Activated T-cell treated with anti-CD3 and anti-CD28 coated beads, Interleukin-2, amount 50 U/mL, for 4 hours (primary cell): Measurements from ENCODE around the gene NKX2-8. TPM values are rescaled to one million over a fixed set of nuclear protein-coding genes. Genes with fewer than 3 reads are reported as not detected.

Experiments
- ATAC-seq, 2 donors: fragments of 200-7000 bp; cut with Tn5 transposase; one replicate each; pipeline ENCODE4 v1.10.0; 2021
- DNase-seq: peaks from one replicate; pipeline ENCODE4 v3.0.0-alpha.2; 2020
- H3K27me3 Mint-ChIP-seq: one replicate; pipeline ENCODE4 v1.8.0; 2021; ENCODE audit warnings: low read depth, mixed read lengths
- H3K36me3 Mint-ChIP-seq: one replicate; pipeline ENCODE4 v1.8.0; 2022; ENCODE audit warnings: mixed read lengths; ENCODE audit not compliant: insufficient read depth
- H3K4me1 Mint-ChIP-seq: one replicate; pipeline ENCODE4 v1.8.0; 2021; ENCODE audit warnings: low read depth, mixed read lengths
- H3K4me3 Mint-ChIP-seq: one replicate; pipeline ENCODE4 v1.8.0; 2021; ENCODE audit warnings: mild to moderate bottlenecking, moderate library complexity, mixed read lengths
- H3K9me3 Mint-ChIP-seq: one replicate; pipeline ENCODE4 v1.8.0; 2021; ENCODE audit warnings: mixed read lengths
- total RNA-seq, 3 donors: library from RNA; stranded (reverse); gene quantifications; one replicate each; pipeline ENCODE4 v1.2.1, GENCODE V29; 2021

The NKX2-8 gene
- total RNA-seq, 3 donors from 2014 or later = not detected

DNA sequence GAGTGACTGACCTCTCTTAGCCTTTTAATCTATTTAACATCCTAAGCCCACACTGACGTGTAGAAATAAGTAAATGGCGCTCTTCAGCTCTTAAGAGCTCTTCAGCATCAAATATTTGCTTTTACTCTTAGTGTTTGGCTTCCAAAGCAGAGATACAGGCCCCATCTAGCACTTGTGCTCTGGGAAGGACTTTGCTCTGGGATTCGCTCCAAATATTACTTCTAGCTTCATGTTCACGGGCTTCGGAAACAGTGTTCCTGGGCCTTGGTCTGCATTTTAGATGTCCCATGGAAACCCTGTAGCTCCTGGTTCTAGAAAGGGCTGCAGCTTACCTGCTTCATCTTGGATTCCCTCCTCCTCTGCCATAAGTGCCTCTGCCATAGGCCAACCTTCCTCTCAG, 2.7 kb upstream of the NKX2-8 start:
- no peaks in the 10 kb centered on the region for H3K36me3 Mint-ChIP-seq
- no peaks in the 10 kb centered on the region for H3K9me3 Mint-ChIP-seq
- no peaks in the 10 kb centered on the region for H3K4me1 Mint-ChIP-seq
- H3K27me3 Mint-ChIP-seq = peaks cover 65% of the 10 kb centered on the region
- ATAC-seq (no peak), DNase-seq (no peak)
- H3K4me3 Mint-ChIP-seq = no peak overlapping the region

DNA sequence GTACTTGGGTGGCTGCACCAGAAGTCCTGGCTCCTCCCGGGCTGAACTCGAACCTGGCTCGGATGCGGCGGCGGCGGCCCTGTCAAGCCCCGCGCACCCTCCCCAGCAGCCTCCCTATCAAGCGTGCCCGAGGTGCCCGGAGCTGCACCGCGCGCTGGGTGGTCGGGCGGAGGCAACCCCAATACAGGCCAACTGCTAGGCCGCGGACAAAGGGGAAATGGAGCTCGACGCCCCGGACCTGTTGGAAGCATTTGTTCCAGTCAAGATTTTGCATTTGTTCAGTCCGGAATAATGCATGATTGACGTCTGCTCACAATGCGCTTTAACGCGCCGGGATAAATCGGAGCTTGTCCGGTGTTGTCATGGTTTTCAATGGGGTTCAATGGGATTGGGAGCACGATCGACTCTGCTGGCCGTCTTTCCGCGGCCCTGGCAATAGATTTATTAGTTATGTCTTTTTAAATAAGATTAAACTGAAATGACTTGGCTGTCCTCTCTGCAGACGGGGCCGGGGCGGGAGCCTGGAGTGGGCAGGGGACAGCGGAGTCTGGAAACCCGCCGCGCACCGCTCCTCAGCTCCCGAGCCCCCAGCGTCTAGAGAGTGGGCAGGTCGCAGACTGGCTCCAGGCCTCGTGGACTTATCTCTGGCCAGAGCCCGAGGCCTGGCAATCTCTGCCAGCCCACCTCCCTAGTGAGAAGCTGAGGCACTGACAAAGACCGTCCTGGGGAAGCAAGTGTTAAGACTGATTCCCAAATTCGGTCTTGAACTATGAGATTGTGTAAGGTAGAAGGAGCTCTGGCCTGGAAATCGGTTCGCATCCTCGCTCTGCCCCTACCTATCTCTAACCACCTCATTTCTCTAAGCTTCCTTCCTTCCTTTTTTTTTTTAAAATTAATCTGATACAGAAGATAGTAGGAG, 1.7 kb upstream of the NKX2-8 start:
- H3K4me1 Mint-ChIP-seq = no peaks in the 10 kb centered on the region
- no peak overlapping the region for H3K4me3 Mint-ChIP-seq
- ATAC-seq = no peak
- DNase-seq = no peak
- no peaks in the 10 kb centered on the region for H3K36me3 Mint-ChIP-seq
- no peaks in the 10 kb centered on the region for H3K9me3 Mint-ChIP-seq
- H3K27me3 Mint-ChIP-seq = peaks cover 67% of the 10 kb centered on the region

DNA sequence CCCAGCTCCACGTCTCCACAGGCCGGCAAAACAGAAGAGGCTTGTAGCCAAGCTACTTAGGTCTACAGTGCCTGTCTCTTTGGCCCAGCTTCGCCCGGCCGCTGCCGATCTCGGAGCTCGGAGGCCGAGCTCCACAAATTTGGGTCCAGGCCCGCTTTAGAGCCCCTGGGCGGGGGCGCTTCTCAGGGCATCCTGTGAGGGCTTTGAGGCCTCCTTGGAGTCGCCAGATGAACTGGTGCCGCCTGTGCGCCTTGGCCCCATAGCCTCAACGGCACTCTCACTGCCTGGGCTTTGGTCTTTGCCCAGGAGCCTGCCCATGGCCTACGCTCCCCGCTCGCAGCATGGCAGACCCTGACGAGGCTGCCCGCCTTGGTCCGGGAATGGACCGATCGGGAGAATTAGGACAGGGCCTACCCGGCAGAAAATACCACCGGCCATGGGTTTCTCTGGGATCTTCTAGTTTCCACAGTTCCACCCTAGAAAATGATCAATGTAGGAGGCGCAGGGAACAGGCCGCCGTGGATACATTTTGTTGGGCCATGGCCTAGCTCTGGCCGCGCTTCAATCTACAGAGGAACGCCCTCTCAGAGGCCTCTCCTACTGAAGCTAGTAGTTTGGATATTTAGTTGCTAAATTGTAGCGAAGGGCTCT, 953 bp upstream of the NKX2-8 start:
- peaks cover 69% of the 10 kb centered on the region for H3K27me3 Mint-ChIP-seq
- DNase-seq = no peak
- H3K9me3 Mint-ChIP-seq = no peaks in the 10 kb centered on the region
- no peaks in the 10 kb centered on the region for H3K4me1 Mint-ChIP-seq
- no peak overlapping the region for H3K4me3 Mint-ChIP-seq
- ATAC-seq = no peak
- H3K36me3 Mint-ChIP-seq = no peaks in the 10 kb centered on the region

DNA sequence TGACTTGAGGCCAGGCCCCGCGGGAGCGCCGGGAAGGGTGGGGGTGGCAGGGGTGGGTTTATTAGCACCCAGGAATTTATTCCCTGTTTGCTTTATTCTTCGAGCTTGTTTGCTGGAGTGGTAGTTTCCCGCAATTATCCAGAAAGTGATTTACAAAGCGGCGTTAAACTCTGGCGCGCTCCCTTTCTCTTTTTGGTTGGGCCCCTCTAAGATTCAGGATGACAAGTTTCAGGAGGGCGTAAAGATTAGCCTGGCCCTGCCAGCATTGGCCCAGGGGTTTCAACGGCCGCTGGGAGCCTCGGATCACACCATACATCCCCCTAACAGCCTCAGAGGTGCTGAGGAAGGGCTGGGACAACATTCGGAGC, 444 bp upstream of the NKX2-8 start:
- DNase-seq = no peak
- Mint-ChIP-seq H3K36me3 (no peaks in the 10 kb centered on the region), H3K9me3 (no peaks in the 10 kb centered on the region), H3K4me1 (no peaks in the 10 kb centered on the region), H3K27me3 (peaks cover 67% of the 10 kb centered on the region), H3K4me3 (no peak overlapping the region)
- no peak for ATAC-seq

DNA sequence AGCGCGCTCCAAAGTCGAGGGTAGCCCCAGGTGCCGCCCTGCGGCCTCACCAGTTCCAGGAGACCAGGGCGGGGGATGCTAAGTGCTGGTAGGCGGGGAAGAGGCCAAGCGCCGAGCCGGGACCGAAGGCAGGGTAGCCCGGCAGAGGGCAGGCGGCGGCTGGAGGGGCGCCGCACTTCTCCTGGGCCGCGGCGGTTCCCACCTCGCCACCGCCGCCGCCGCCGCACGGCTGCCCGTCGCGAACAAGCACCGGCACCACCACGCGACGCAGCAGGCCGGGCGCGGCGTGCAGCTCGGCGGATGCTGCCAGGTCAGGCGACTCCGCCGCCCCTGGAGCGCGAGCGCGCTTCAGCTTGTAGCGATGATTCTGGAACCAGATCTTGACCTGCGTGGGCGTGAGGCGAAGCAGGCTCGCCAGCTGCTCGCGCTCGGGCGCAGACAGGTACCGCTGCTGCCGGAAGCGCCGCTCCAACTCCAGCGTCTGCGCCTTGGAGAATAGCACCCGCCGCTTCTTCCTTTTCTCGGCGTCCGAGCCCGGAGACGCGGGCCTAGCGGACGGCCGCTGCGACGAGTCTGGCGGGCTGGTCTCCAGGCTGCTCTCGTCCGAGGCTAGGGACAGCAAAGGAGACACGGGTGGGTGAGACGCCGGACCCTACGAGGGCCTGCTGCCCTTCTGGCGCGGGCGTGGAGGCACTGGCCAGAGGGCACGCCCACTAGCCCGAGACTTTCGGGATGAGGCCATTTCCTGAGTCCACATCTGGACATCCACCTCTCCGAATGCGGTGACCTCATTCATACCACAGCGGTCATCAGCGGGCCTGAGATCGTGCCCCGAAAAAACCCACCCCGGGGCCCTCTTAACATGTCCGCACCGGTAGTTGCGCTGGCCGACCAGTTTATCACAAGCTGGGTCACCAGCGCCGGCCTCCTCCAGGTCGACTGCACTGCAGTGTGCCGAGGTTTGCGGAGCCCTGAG, 1.3 kb downstream of the NKX2-8 start:
- H3K36me3 Mint-ChIP-seq = no peaks in the 10 kb centered on the region
- peaks cover 62% of the 10 kb centered on the region for H3K27me3 Mint-ChIP-seq
- ATAC-seq (peak; percentile 4 to 7), DNase-seq (no peak)
- H3K4me3 Mint-ChIP-seq = no peak overlapping the region
- no peaks in the 10 kb centered on the region for H3K9me3 Mint-ChIP-seq
- no peaks in the 10 kb centered on the region for H3K4me1 Mint-ChIP-seq

DNA sequence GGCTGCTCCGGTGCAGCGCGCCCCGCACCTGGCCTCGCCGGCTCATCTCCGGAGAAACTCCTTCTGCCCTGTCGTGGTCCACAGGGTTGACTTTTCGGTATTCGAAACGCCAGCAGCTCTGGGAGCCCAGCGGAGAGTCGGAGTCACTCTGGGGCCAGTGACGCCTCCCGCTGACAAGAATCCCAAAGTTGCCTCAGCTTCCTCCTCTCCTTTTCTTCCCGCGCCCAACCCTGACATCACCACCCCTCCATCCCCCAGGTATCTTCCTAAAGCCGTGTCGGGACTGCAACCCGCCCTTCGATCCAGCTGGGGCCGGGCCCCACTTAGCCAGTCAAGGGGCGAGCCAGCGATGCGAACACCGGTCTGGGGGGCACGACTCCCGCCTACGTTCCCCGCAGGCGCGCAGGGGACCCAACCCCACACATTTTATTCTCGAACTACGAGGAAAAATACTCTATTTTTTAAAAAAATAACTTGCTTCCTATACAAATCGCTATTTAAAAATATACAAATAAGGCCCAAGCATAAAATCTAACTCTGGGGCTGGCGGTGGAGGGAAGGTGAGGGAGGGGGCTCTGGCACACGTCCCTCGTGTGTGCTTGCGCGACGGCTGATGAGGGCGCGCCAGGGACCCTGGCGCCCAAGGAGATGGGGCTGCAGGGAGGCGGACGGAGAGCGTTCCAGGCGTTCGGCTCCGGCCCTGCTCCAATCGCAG, 2.1 kb downstream of the NKX2-8 start:
- ATAC-seq (peak in 1 of 2 donors; percentile 24), DNase-seq (no peak)
- H3K9me3 Mint-ChIP-seq = no peaks in the 10 kb centered on the region
- H3K4me1 Mint-ChIP-seq = no peaks in the 10 kb centered on the region
- no peaks in the 10 kb centered on the region for H3K36me3 Mint-ChIP-seq
- H3K27me3 Mint-ChIP-seq = peaks cover 58% of the 10 kb centered on the region
- H3K4me3 Mint-ChIP-seq = no peak overlapping the region

DNA sequence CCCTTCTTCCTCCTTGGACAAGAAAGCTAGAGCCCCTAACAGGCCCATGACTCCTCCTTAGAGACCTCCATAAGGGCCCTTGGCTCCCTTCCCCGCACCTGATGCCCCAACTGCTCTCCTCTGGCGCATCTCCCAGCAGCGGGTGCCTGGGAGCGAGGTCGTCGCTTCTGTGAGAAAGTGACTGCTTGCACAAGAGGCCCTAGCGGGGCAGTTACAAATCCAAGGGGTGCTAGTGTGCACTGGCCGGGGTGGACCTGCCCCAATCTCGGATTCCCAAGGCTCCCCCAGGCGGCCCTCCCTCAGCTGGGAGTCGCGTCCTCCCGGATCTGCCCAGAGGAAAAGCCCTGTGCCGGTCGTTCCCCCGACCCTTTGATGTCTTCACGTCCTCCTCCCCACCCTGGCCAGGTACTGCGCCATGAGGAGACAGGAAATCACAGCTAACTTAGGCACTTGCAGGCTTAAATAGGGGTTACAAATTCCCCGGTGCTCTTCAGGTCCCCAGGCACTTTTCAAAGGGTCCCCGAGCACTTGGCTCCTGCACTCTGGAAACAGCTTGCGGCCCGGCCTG, 2.8 kb downstream of the NKX2-8 start:
- Mint-ChIP-seq H3K4me3 (no peak overlapping the region), H3K4me1 (no peaks in the 10 kb centered on the region), H3K36me3 (no peaks in the 10 kb centered on the region), H3K9me3 (no peaks in the 10 kb centered on the region), H3K27me3 (peaks cover 55% of the 10 kb centered on the region)
- ATAC-seq (no peak), DNase-seq (no peak)

DNA sequence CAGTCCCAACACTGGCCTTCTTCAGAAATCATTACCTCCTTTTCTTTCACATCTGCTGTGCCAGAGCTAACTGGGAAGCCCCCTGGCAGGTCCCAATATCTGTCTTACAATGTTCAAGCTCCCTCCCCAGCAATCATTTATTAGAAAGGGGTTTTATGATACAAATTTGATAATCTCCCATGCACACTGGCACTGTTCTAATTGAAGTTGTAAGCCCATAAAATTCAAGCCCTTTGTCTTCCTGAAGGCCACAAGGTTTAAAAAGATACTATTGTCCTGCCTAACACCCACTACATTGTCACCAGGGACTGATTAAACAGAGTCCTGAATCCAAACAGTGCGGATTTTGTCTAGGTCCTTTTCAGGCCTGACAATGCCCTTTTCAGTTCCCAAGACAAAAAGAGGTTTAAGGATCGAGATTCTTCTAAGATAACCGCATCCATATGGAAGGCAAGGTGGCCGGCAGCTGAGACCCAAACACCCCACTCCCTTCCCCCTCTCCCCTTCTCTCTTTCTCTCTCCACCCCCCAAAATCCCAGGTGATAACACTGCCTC, 3.3 kb downstream of the NKX2-8 start:
- peaks cover 50% of the 10 kb centered on the region for H3K27me3 Mint-ChIP-seq
- no peak overlapping the region for H3K4me3 Mint-ChIP-seq
- ATAC-seq (no peak), DNase-seq (no peak)
- H3K9me3 Mint-ChIP-seq = no peaks in the 10 kb centered on the region
- no peaks in the 10 kb centered on the region for H3K36me3 Mint-ChIP-seq
- H3K4me1 Mint-ChIP-seq = no peaks in the 10 kb centered on the region

DNA sequence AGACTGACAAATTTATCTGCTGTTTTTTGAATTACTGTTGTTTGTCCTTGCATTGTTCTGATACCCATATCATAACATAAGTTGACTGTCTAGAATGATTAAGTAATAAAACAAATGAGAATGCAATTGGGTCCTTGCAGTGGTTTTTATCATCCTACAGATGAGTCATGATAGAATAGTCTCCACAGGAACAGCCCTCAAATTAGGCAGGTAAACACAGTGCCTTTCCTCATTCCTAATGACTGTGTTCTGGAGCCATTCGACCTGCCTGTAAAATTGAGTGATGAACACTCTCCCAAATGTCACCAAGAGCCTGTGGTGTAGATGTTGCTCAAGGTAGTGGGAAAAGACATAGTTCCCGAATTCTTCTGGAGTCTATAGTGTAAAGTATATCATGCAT, 12.3 kb downstream of the NKX2-8 start:
- Mint-ChIP-seq H3K4me3 (no peak overlapping the region), H3K4me1 (no peaks in the 10 kb centered on the region), H3K27me3 (peaks cover 7% of the 10 kb centered on the region), H3K36me3 (no peaks in the 10 kb centered on the region), H3K9me3 (no peaks in the 10 kb centered on the region)
- ATAC-seq (no peak), DNase-seq (no peak)

DNA sequence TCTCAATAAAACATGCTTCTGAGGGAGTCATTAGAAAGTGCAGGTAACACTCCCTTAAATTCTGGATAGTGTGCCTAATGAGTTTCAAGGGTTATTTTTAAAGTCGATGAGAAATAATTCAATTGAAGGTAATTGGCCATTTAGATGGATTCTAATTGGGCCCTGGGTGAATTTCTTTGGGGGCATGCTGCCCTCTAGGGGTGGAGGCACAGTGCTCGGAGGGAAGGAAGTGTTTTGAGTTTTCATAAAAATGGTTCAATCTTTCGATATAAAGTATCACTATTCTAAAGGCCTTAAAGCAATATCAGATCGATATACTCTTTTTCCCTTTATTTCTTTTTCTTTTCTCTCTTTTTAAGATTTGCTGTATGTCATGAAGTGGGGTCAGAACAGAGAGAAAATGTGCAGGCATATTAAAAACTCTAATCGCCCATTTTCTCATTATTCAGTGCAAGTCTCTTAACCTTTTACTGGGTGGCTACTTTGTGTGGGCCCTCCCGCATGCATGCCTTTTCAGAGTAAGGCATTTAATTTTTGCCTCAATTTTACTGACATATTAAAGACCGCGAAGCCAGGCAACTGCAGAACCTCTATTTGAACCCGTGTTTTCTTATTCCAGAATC, 25.5 kb downstream of the NKX2-8 start:
- no peak for ATAC-seq
- Mint-ChIP-seq H3K27me3 (peaks cover 23% of the 10 kb centered on the region), H3K4me1 (no peaks in the 10 kb centered on the region), H3K36me3 (no peaks in the 10 kb centered on the region), H3K9me3 (no peaks in the 10 kb centered on the region), H3K4me3 (no peak overlapping the region)
- DNase-seq = no peak

DNA sequence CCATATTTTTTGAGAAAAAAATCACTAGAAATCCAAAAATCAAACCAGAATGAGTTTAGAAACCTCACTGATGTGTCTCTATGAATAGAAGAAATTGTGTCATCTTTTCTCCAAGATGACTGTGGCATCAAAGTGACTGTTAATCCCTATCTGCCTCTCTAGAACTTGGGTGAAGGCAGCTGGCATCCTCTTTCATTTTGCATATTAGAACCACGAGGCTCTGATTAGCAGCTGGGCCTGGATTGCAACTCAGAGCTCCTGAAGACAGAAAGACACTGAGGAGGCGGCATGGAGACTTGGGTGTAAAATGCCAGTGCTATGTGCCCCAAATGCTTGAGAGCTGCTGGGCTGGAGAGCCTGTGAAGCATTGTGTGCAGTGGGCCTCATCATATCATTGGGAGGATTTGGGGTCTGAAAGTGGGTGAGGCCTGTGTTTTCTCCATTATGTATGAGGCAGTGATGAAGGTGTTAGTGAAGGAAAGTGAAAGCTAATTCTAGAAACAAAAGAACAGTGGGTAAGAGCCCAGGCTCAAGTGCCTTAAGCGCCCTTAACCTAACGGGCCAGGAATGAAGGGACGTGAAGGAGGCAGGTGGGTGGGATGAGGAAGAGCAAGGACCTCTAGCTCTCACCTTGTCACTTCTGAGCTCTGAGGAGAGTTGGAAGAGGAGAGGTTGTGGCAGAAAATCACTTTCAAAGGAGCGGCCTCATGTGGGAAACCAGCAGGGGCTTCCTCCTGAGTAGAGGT, 26.2 kb downstream of the NKX2-8 start:
- H3K9me3 Mint-ChIP-seq = no peaks in the 10 kb centered on the region

DNA sequence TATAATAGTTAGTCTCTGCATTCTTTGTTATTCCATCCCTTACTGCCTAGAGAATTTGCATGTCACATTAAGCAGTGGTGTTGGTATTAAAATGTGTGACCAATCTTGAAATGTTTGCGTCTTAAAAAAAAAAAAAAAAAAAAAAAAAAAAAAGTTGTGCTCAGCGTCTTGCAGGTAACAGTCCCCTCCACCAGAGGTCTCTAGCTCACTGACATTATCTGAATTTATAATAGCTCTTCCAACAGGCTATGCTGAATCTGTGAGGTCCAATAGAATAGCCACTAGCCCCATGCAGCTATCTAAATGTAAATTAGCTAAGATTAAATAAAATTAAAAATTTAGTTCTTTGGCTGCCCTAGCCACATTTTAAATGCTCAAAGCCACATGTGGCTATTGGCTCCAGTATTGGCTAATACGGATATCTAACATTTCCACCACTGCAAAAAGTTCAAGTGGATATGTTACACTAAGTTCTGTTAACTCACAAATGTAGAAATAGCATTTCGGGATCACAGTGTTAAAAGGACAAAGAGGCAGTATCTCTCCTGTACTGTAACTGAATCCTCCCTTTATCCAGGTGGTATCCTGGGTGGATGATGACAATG, 28.7 kb downstream of the NKX2-8 start:
- Mint-ChIP-seq H3K4me3 (no peak overlapping the region), H3K9me3 (no peaks in the 10 kb centered on the region), H3K27me3 (peaks cover 8% of the 10 kb centered on the region), H3K36me3 (no peaks in the 10 kb centered on the region), H3K4me1 (no peaks in the 10 kb centered on the region)
- DNase-seq (no peak), ATAC-seq (no peak)

More for the DNA sequence above, 26.2 kb downstream of the NKX2-8 start:
- no peaks in the 10 kb centered on the region for H3K36me3 Mint-ChIP-seq
- H3K27me3 Mint-ChIP-seq = peaks cover 18% of the 10 kb centered on the region
- DNase-seq = no peak
- no peak overlapping the region for H3K4me3 Mint-ChIP-seq
- no peak for ATAC-seq
- H3K4me1 Mint-ChIP-seq = no peaks in the 10 kb centered on the region
